DND-41 (cell line): ENCODE measurements around the gene A2ML1.

Source experiments
- CTCF ChIP-seq: IDR thresholded peaks from 2 replicates; pipeline ENCODE4 v1.5.1; 2012; ENCODE audit warnings: borderline replicate concordance, low read length, moderate library complexity, mild to moderate bottlenecking; ENCODE audit not compliant: poor library complexity, severe bottlenecking; ENCODE audit errors: extremely low read depth
- EZH2 ChIP-seq: IDR thresholded peaks from 3 replicates; pipeline ENCODE4 v1.6.1; 2012; ENCODE audit warnings: borderline replicate concordance, low read depth, mild to moderate bottlenecking, moderate library complexity, low read length, inconsistent platforms; ENCODE audit not compliant: severe bottlenecking

- TF ChIP-seq CTCF: peak; percentile 89
- TF ChIP-seq EZH2: no peak
Observed at GRCh38 chr12:8890313-8891085, 68.1 kb downstream of the A2ML1 start.
